Muscle layer of colon (tissue), 2 donors: ENCODE data around the gene TAPBPL.

ENCODE experiments used
- H3K27ac ChIP-seq: one replicate; pipeline ENCODE4 v1.7.0; 2013; ENCODE audit warnings: low read depth, mild to moderate bottlenecking, low read length, moderate library complexity
- H3K27me3 ChIP-seq, 2 donors: one replicate each; pipeline ENCODE4 v1.7.0; 2013; ENCODE audit warnings: low read length in 2 of 2, mild to moderate bottlenecking in 2 of 2; ENCODE audit not compliant: insufficient read depth in 2 of 2, control insufficient read depth in 1 of 2
- H3K36me3 ChIP-seq: one replicate; pipeline ENCODE4 v1.7.0; 2013; ENCODE audit warnings: mild to moderate bottlenecking, low read length; ENCODE audit not compliant: insufficient read depth
- H3K4me1 ChIP-seq: one replicate; pipeline ENCODE4 v1.7.0; 2013; ENCODE audit warnings: mild to moderate bottlenecking, low read length; ENCODE audit not compliant: insufficient read depth
- H3K4me3 ChIP-seq, 2 donors: one replicate each; pipeline ENCODE4 v1.7.0; 2013; ENCODE audit warnings: low read length in 2 of 2, low read depth in 1 of 2, mild to moderate bottlenecking in 1 of 2, moderate library complexity in 1 of 2
- H3K9ac ChIP-seq: one replicate; pipeline ENCODE4 v1.7.0; 2013; ENCODE audit warnings: low read length
- H3K9me3 ChIP-seq: one replicate; pipeline ENCODE4 v1.7.0; 2013; ENCODE audit warnings: mild to moderate bottlenecking, low read length
- donor health status: abdominal sarcoma.
- donor health status: Adenocarcinoma of cecum.

The TAPBPL gene

GRCh38 chr12:6440391-6440790 lies 11.5 kb upstream of the TAPBPL start:
- H3K4me3 ChIP-seq: no peak overlapping the region
- no peaks in the 10 kb centered on the region for H3K27me3 ChIP-seq
- no peaks in the 10 kb centered on the region for H3K4me1 ChIP-seq
- peaks cover 26% of the 10 kb centered on the region for H3K36me3 ChIP-seq
- no peaks in the 10 kb centered on the region for H3K9me3 ChIP-seq
- no peak overlapping the region for H3K27ac ChIP-seq
- no peak overlapping the region for H3K9ac ChIP-seq

- Histone ChIP-seq H3K27ac (no peak overlapping the region), H3K9me3 (no peaks in the 10 kb centered on the region), H3K4me1 (no peaks in the 10 kb centered on the region), H3K9ac (no peak overlapping the region), H3K27me3 (no peaks in the 10 kb centered on the region), H3K36me3 (peaks cover 47% of the 10 kb centered on the region), H3K4me3 (no peak overlapping the region)
Measured at GRCh38 chr12:6442836-6443235, 9.0 kb upstream of the TAPBPL start.

GRCh38 chr12:6443361-6443983 lies 8.4 kb upstream of the TAPBPL start:
- no peaks in the 10 kb centered on the region for H3K4me1 ChIP-seq
- no peak overlapping the region for H3K9ac ChIP-seq
- no peaks in the 10 kb centered on the region for H3K9me3 ChIP-seq
- no peak overlapping the region for H3K4me3 ChIP-seq
- H3K27me3 ChIP-seq: no peaks in the 10 kb centered on the region
- H3K36me3 ChIP-seq: peaks cover 49% of the 10 kb centered on the region
- no peak overlapping the region for H3K27ac ChIP-seq

GRCh38 chr12:6444031-6444430 lies 7.8 kb upstream of the TAPBPL start:
- Histone ChIP-seq H3K4me3 (no peak overlapping the region), H3K27me3 (no peaks in the 10 kb centered on the region), H3K36me3 (peaks cover 46% of the 10 kb centered on the region), H3K4me1 (no peaks in the 10 kb centered on the region), H3K27ac (no peak overlapping the region), H3K9me3 (no peaks in the 10 kb centered on the region), H3K9ac (no peak overlapping the region)

GRCh38 chr12:6444704-6445688 lies 6.8 kb upstream of the TAPBPL start, which contains the start of gene CD27:
TSS of gene CD27 (plus strand) at chr12:6444955. CDS start at chr12:6445096, 141 bp downstream.
- no peaks in the 10 kb centered on the region for H3K9me3 ChIP-seq
- H3K4me1 ChIP-seq: peaks cover 3% of the 10 kb centered on the region
- no peak within 1 kb of the TSS for H3K4me3 ChIP-seq
- H3K27ac ChIP-seq: no peak within 1 kb of the TSS
- no peaks in the 10 kb centered on the region for H3K27me3 ChIP-seq
- H3K9ac ChIP-seq: no peak within 1 kb of the TSS
- H3K36me3 ChIP-seq: peaks cover 41% of the 10 kb centered on the region

- Histone ChIP-seq H3K36me3 (peaks cover 46% of the 10 kb centered on the region), H3K27me3 (no peaks in the 10 kb centered on the region), H3K27ac (peak overlapping the region; percentile 100), H3K9ac (peak overlapping the region; percentile 90), H3K4me3 (peak overlapping the region; percentile 55 to 97), H3K9me3 (no peaks in the 10 kb centered on the region), H3K4me1 (peaks cover 26% of the 10 kb centered on the region)
Measured at GRCh38 chr12:6450091-6450868, 1.6 kb upstream of the TAPBPL start.

GRCh38 chr12:6450869-6451347 lies 934 bp upstream of the TAPBPL start:
- Histone ChIP-seq H3K4me3 (peak overlapping the region; percentile 55 to 97), H3K4me1 (peaks cover 26% of the 10 kb centered on the region), H3K27me3 (no peaks in the 10 kb centered on the region), H3K9ac (peak overlapping the region; percentile 90), H3K27ac (peak overlapping the region; percentile 100), H3K9me3 (no peaks in the 10 kb centered on the region), H3K36me3 (peaks cover 40% of the 10 kb centered on the region)

GRCh38 chr12:6452245-6452943 lies 552 bp downstream of the TAPBPL start:
- H3K36me3 ChIP-seq: peaks cover 37% of the 10 kb centered on the region
- H3K9ac ChIP-seq: peak overlapping the region; percentile 90
- H3K27ac ChIP-seq: peak overlapping the region; percentile 100
- peaks cover 26% of the 10 kb centered on the region for H3K4me1 ChIP-seq
- no peaks in the 10 kb centered on the region for H3K9me3 ChIP-seq
- peak overlapping the region; percentile 55 to 97 for H3K4me3 ChIP-seq
- H3K27me3 ChIP-seq: no peaks in the 10 kb centered on the region

GRCh38 chr12:6452944-6453630 lies 1.2 kb downstream of the TAPBPL start:
- Histone ChIP-seq H3K36me3 (peaks cover 35% of the 10 kb centered on the region), H3K27me3 (no peaks in the 10 kb centered on the region), H3K9ac (peak overlapping the region; percentile 90), H3K9me3 (no peaks in the 10 kb centered on the region), H3K27ac (peak overlapping the region; percentile 100), H3K4me3 (peak overlapping the region; percentile 55 to 97), H3K4me1 (peaks cover 26% of the 10 kb centered on the region)

- Histone ChIP-seq H3K4me3 (no peak overlapping the region), H3K27ac (no peak overlapping the region), H3K9me3 (no peaks in the 10 kb centered on the region), H3K36me3 (peaks cover 69% of the 10 kb centered on the region), H3K9ac (no peak overlapping the region), H3K4me1 (peaks cover 15% of the 10 kb centered on the region), H3K27me3 (no peaks in the 10 kb centered on the region)
Measured at GRCh38 chr12:6457220-6457945, 5.5 kb downstream of the TAPBPL start.
